Nephron progenitor cell (in vitro differentiated cells): ENCODE results near the gene FOXN3.

Experiments
- DNase-seq: peaks from one replicate; pipeline ENCODE4 v3.0.0; 2021
- H3K27ac Mint-ChIP-seq: 2 replicates; pipeline ENCODE4 v1.8.0; 2021; ENCODE audit warnings: mild to moderate bottlenecking, moderate library complexity, mixed read lengths
- H3K27me3 Mint-ChIP-seq: 2 replicates; pipeline ENCODE4 v1.8.0; 2021; ENCODE audit warnings: mild to moderate bottlenecking, low read depth, mixed read lengths; ENCODE audit not compliant: poor library complexity
- H3K36me3 Mint-ChIP-seq: 2 replicates; pipeline ENCODE4 v1.8.0; 2021; ENCODE audit warnings: low read depth, mixed read lengths
- H3K4me1 Mint-ChIP-seq: 2 replicates; pipeline ENCODE4 v1.8.0; 2021; ENCODE audit warnings: mixed read lengths
- H3K4me3 Mint-ChIP-seq: 2 replicates; pipeline ENCODE4 v1.8.0; 2021; ENCODE audit warnings: mild to moderate bottlenecking, moderate library complexity, mixed read lengths
- H3K9me3 Mint-ChIP-seq: 2 replicates; pipeline ENCODE4 v1.8.0; 2021; ENCODE audit warnings: mild to moderate bottlenecking, moderate library complexity, mixed read lengths
- TF ChIP-seq, protein P1 (sequence below): fragments of 200-600 bp; sonication (generic); IDR thresholded peaks from 2 replicates; pipeline ENCODE4 v1.5.0; 2021; ENCODE audit warnings: antibody characterized with exemption

Gene FOXN3

DNA sequence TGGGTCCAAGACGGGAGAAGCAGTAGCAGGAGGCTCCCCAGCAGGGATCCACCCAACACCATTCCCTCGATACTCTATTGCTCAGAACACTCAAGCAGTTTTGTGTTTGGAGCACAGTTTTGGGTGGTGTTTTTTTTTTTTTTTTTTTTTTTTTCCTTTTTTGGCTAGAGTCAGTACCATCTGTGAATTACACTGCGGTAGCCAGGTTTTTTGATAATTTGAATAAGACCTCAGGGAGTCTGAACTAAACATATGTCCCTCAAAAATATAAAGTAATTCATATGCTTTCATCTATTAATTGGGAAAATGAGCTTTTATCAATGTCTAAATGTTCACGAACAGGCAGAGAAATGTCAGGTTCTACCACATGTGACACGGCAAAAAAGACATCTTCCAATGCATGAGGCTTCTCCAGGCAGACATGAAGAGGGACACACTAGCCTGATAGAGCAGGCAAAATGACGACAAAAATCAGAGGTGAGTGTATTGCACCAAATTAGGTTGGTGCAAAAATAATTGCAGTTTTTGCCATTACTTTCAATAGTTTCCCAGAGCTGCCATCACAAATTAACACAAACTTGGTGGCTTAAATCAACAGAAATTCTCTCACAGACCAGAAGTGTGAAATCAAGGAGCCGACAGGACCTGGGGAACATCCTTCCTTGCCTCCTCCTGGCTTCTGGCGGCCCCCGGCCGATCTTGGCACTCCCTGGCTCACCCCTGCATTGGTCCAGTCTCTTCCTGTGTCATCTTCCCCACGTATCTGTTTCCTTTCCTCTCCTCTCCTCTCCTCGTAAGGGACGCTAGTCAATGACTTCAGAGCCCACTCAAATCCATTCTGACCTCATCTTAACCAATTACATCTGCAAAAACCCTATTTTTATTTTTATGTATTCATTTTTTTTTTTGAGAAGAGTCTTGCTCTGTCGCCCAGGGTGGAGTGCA is 33.9 kb downstream of the FOXN3 start:
- Mint-ChIP-seq H3K27ac (peak overlapping the region; percentile 7), H3K36me3 (peaks cover 49% of the 10 kb centered on the region), H3K9me3 (peaks cover 33% of the 10 kb centered on the region), H3K4me1 (peaks cover 39% of the 10 kb centered on the region), H3K27me3 (no peaks in the 10 kb centered on the region), H3K4me3 (no peak overlapping the region)
- TF ChIP-seq, protein P1, sequence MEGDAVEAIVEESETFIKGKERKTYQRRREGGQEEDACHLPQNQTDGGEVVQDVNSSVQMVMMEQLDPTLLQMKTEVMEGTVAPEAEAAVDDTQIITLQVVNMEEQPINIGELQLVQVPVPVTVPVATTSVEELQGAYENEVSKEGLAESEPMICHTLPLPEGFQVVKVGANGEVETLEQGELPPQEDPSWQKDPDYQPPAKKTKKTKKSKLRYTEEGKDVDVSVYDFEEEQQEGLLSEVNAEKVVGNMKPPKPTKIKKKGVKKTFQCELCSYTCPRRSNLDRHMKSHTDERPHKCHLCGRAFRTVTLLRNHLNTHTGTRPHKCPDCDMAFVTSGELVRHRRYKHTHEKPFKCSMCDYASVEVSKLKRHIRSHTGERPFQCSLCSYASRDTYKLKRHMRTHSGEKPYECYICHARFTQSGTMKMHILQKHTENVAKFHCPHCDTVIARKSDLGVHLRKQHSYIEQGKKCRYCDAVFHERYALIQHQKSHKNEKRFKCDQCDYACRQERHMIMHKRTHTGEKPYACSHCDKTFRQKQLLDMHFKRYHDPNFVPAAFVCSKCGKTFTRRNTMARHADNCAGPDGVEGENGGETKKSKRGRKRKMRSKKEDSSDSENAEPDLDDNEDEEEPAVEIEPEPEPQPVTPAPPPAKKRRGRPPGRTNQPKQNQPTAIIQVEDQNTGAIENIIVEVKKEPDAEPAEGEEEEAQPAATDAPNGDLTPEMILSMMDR: no peak
- no peak for DNase-seq

GRCh38 chr14:89382487-89382886 is 34.5 kb downstream of the FOXN3 start:
- peak overlapping the region; percentile 46 for H3K27ac Mint-ChIP-seq

DNA sequence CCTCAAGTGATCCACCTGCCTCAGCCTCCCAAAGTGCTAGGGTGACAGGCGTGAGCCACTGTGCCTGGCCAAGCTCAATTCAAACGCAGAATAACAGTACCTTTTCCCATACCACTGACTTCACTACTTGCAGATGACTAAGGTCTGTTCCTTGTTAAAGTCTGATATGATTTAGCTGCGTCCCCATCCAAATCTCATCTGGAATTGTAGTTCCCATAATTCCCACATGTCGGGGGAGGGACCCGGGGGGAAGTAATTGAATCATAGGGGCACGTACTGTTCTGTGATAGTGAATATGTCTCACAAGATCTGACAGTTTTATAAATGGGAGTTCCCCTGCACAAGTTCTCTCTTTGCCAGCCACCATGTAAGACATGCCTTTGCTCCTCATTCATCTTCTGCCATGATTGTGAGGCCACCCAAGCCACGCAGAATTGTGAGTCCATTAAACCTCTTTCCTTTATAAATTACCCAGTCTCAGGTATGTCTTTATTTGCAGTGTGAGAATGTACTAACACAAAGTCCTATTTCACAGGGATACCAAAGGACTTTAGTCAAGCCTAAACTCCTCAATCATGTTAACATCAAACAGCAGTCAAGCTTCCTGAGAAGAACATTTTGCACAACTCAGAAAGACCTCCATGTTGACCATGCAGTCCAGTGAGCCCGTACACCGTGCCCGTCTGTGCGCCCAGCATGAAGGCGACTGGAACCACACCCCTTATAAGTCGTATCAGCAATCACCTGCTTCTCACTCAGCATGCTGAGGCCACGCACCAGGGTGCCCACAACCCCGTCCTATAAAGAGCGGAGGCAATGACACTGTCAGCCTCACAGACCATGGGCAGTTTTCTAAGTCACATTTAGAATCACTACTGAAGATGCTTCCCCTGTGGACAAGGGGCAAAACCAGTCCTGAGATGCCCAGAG is 36.9 kb downstream of the FOXN3 start:
- Mint-ChIP-seq H3K9me3 (peaks cover 43% of the 10 kb centered on the region), H3K4me1 (peaks cover 20% of the 10 kb centered on the region), H3K27me3 (no peaks in the 10 kb centered on the region), H3K27ac (no peak overlapping the region), H3K4me3 (no peak overlapping the region), H3K36me3 (peaks cover 65% of the 10 kb centered on the region)
- no peak for DNase-seq
- TF ChIP-seq, protein P1: no peak

More at GRCh38 chr14:89382487-89382886, 34.5 kb downstream of the FOXN3 start:
- no peak for DNase-seq
- Mint-ChIP-seq H3K4me1 (peaks cover 37% of the 10 kb centered on the region), H3K27me3 (no peaks in the 10 kb centered on the region), H3K9me3 (peaks cover 40% of the 10 kb centered on the region), H3K4me3 (no peak overlapping the region), H3K36me3 (peaks cover 54% of the 10 kb centered on the region)
- TF ChIP-seq, protein P1: no peak

DNA sequence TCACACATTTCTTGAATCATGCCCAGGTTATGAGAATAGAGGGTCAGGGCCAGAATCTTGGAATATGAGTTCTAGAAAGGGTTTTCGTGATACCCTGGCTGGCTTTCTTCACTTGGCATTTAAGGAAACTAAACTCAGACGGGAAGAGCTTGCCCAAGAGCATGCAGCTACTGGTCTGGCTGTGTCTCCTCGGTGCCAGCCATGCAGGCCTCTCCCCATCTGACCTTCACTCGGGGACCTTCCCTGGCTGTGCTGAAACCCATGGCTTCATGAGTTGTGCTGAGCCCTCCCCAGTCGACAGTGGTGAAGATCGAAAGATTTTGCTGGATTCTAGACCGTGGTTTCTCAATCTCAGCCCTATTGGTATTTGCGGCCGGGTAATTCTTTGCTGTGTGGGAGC is 38.0 kb downstream of the FOXN3 start:
- H3K27me3 Mint-ChIP-seq: no peaks in the 10 kb centered on the region
- TF ChIP-seq, protein P1: no peak
- no peak for DNase-seq
- peaks cover 53% of the 10 kb centered on the region for H3K9me3 Mint-ChIP-seq
- H3K4me1 Mint-ChIP-seq: peaks cover 9% of the 10 kb centered on the region
- peaks cover 77% of the 10 kb centered on the region for H3K36me3 Mint-ChIP-seq
- H3K4me3 Mint-ChIP-seq: no peak overlapping the region
- H3K27ac Mint-ChIP-seq: no peak overlapping the region

DNA sequence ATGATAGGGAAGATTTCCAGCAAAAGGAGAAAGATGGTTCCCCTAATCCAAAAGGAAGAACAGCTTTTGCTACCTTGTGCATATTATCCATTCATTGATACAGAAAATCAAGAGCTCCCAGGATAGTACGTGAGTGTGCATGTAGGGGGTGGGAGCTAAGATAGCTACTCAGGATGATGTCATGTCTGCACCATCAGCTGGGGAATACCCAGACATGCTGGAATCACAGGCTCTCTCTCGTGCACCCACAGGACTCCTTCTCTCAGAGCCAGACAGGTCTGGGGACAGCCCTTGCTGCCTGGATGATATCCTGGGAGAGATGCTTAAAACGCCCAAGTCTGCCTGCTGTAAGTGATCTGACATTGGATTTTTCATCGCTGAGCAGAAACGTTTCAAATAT is 38.9 kb downstream of the FOXN3 start:
- Mint-ChIP-seq H3K27ac (no peak overlapping the region), H3K4me3 (no peak overlapping the region), H3K27me3 (no peaks in the 10 kb centered on the region), H3K4me1 (peaks cover 3% of the 10 kb centered on the region), H3K9me3 (peaks cover 53% of the 10 kb centered on the region), H3K36me3 (peaks cover 71% of the 10 kb centered on the region)
- DNase-seq: no peak
- TF ChIP-seq, protein P1: no peak
